ENCODE results near the gene MXRA8.
A peak's percentile ranks its signal among the peaks of the same experiment; 100 is the strongest.

MXRA8 gene

GRCh38 chr1:1307261-1307922 lies 51.0 kb downstream of the MXRA8 start:
- H3K4me2 ChIP-seq = peak overlapping the region; percentile 96 to 100 (median 99)
- H4K20me1 ChIP-seq = peaks cover under 1 to 88% (median 77%) of the 10 kb centered on the region in 11 experiments; a peak in 21 of 22 replicates
- H3K27ac ChIP-seq = peak overlapping the region; percentile 82 to 91 (median 88)
- no peak for TF ChIP-seq Cebpa-rat (IDR thresholded peaks at IDR 0.05)
- H3K4me3 ChIP-seq = peak overlapping the region; percentile 85 to 99 (median 90)
- H3K27me3 ChIP-seq = no peaks in the 10 kb centered on the region
- H3K36me3 ChIP-seq = peaks cover 16 to 31% (median 27%) of the 10 kb centered on the region in 11 experiments; a peak in 21 of 22 replicates
- peak overlapping the region; percentile 84 to 97 (median 91) for H3K9ac ChIP-seq
- H3K9me3 ChIP-seq (replicated peaks in 1 of 11) = no peaks in the 10 kb centered on the region
- H3K4me1 ChIP-seq = peaks cover 50 to 61% (median 57%) of the 10 kb centered on the region in 10 experiments

GRCh38 chr1:1306661-1307260 lies 51.6 kb downstream of the MXRA8 start:
- Histone ChIP-seq H3K9ac (peak overlapping the region; percentile 84 to 97 (median 91); a peak in 21 of 22 replicates), H3K27me3 (no peaks in the 10 kb centered on the region), H3K36me3 (peaks cover 12 to 25% (median 22%) of the 10 kb centered on the region in 11 experiments; a peak in 21 of 22 replicates), H3K4me1 (peaks cover 50 to 61% (median 57%) of the 10 kb centered on the region in 10 experiments), H3K9me3 (replicated peaks in 1 of 11) (no peaks in the 10 kb centered on the region), H4K20me1 (peaks cover 7 to 88% (median 80%) of the 10 kb centered on the region in 11 experiments; a peak in 21 of 22 replicates), H3K4me2 (peak overlapping the region; percentile 96 to 100 (median 99)), H3K4me3 (peak overlapping the region; percentile 85 to 99 (median 90)), H3K27ac (peak overlapping the region in 9 of 11 experiments; percentile 85 to 91 (median 88); a peak in 15 of 22 replicates)
- TF ChIP-seq Cebpa-rat (IDR thresholded peaks at IDR 0.05) = no peak

GRCh38 chr1:1306070-1306660 lies 52.2 kb downstream of the MXRA8 start:
- peak overlapping the region; percentile 85 to 99 (median 90) for H3K4me3 ChIP-seq
- H3K36me3 ChIP-seq = peaks cover 6 to 19% (median 16%) of the 10 kb centered on the region in 11 experiments; a peak in 21 of 22 replicates
- H3K4me2 ChIP-seq = peak overlapping the region; percentile 96 to 100 (median 99)
- peak overlapping the region in 10 of 11 experiments; percentile 52 to 89 (median 73); a peak in 19 of 22 replicates for H3K27ac ChIP-seq
- peak overlapping the region; percentile 72 to 97 (median 90) for H3K9ac ChIP-seq
- H3K9me3 ChIP-seq (replicated peaks in 1 of 11) = no peaks in the 10 kb centered on the region
- no peak for TF ChIP-seq Cebpa-rat (IDR thresholded peaks at IDR 0.05)
- no peaks in the 10 kb centered on the region for H3K27me3 ChIP-seq
- H3K4me1 ChIP-seq = peaks cover 50 to 61% (median 57%) of the 10 kb centered on the region in 10 experiments
- peaks cover 10 to 88% (median 80%) of the 10 kb centered on the region in 11 experiments; a peak in 21 of 22 replicates for H4K20me1 ChIP-seq

- peak overlapping the region; percentile 96 to 100 (median 99) for H3K4me2 ChIP-seq
- H3K4me1 ChIP-seq = peaks cover 50 to 61% (median 57%) of the 10 kb centered on the region in 10 experiments
- peak overlapping the region; percentile 72 to 97 (median 90) for H3K9ac ChIP-seq
- peak overlapping the region; percentile 85 to 99 (median 90) for H3K4me3 ChIP-seq
- peaks cover 10 to 88% (median 81%) of the 10 kb centered on the region in 11 experiments; a peak in 21 of 22 replicates for H4K20me1 ChIP-seq
- H3K36me3 ChIP-seq = peaks cover 0 to 12% (median 9%) of the 10 kb centered on the region in 11 experiments; a peak in 17 of 22 replicates
- peak overlapping the region; percentile 7 to 89 (median 73); a peak in 20 of 22 replicates for H3K27ac ChIP-seq
- H3K27me3 ChIP-seq = no peaks in the 10 kb centered on the region
- no peaks in the 10 kb centered on the region for H3K9me3 ChIP-seq (replicated peaks in 1 of 11)
- no peak for TF ChIP-seq Cebpa-rat (IDR thresholded peaks at IDR 0.05)
These were observed 52.9 kb downstream of the MXRA8 start for GRCh38 chr1:1305300-1306069.

- no peaks in the 10 kb centered on the region for H3K9me3 ChIP-seq (replicated peaks in 1 of 11)
- no peaks in the 10 kb centered on the region for H3K27me3 ChIP-seq
- H3K27ac ChIP-seq = peak overlapping the region in 10 of 11 experiments; percentile 52 to 89 (median 73); a peak in 20 of 22 replicates
- H3K9ac ChIP-seq = peak overlapping the region; percentile 72 to 97 (median 90)
- H3K36me3 ChIP-seq = peaks cover 0 to 3% (median under 1%) of the 10 kb centered on the region in 11 experiments; a peak in 12 of 22 replicates
- H3K4me3 ChIP-seq = peak overlapping the region; percentile 85 to 99 (median 90)
- peaks cover 46 to 59% (median 54%) of the 10 kb centered on the region in 10 experiments for H3K4me1 ChIP-seq
- peak overlapping the region; percentile 96 to 100 (median 99) for H3K4me2 ChIP-seq
- H4K20me1 ChIP-seq = peaks cover 17 to 88% (median 81%) of the 10 kb centered on the region in 11 experiments; a peak in 21 of 22 replicates
- TF ChIP-seq Cebpa-rat (IDR thresholded peaks at IDR 0.05) = no peak
These were observed 53.7 kb downstream of the MXRA8 start for GRCh38 chr1:1304331-1305299.

GRCh38 chr1:1303736-1304135 lies 54.6 kb downstream of the MXRA8 start:
- no peaks in the 10 kb centered on the region for H3K9me3 ChIP-seq (replicated peaks in 1 of 11)
- H3K4me1 ChIP-seq = peaks cover 48 to 63% (median 56%) of the 10 kb centered on the region in 10 experiments
- no peak overlapping the region for H3K4me3 ChIP-seq
- peaks cover 25 to 88% (median 84%) of the 10 kb centered on the region in 11 experiments; a peak in 21 of 22 replicates for H4K20me1 ChIP-seq
- H3K27ac ChIP-seq = peak overlapping the region in 1 of 11 experiments; percentile 89; a peak in 1 of 22 replicates
- no peak for TF ChIP-seq Cebpa-rat (IDR thresholded peaks at IDR 0.05)
- no peaks in the 10 kb centered on the region; a peak in 1 of 22 replicates for H3K36me3 ChIP-seq
- H3K9ac ChIP-seq = peak overlapping the region in 4 of 11 experiments; percentile 37 to 97 (median 70); a peak in 6 of 22 replicates
- peak overlapping the region; percentile 96 to 100 (median 99) for H3K4me2 ChIP-seq
- no peaks in the 10 kb centered on the region for H3K27me3 ChIP-seq

- Histone ChIP-seq H3K4me3 (no peak overlapping the region), H3K36me3 (peaks cover 0 to 1% (median 0%) of the 10 kb centered on the region in 11 experiments; a peak in 2 of 22 replicates), H4K20me1 (peaks cover 25 to 93% (median 86%) of the 10 kb centered on the region in 11 experiments; a peak in 21 of 22 replicates), H3K9me3 (replicated peaks in 1 of 11) (no peaks in the 10 kb centered on the region), H3K4me1 (peaks cover 51 to 66% (median 59%) of the 10 kb centered on the region in 10 experiments), H3K4me2 (peak overlapping the region in 6 of 11 experiments; percentile 14 to 100 (median 99); a peak in 7 of 22 replicates), H3K27ac (no peak overlapping the region), H3K9ac (0 out of 22 replicates have a peak overlapping the region, but pooled peaks of 1 of the 11 experiments have one; percentile 46), H3K27me3 (no peaks in the 10 kb centered on the region)
- no peak for TF ChIP-seq Cebpa-rat (IDR thresholded peaks at IDR 0.05)
These were observed 55.3 kb downstream of the MXRA8 start for GRCh38 chr1:1302951-1303509.
